GM12878 (cell line): ENCODE data around the gene MYD88. TPM values are rescaled to one million over a fixed set of nuclear protein-coding genes. Genes with fewer than 3 reads are reported as not detected.

ENCODE experiments used
- ATAC-seq: fragments of 200-7000 bp; cut with Tn5 transposase; 3 replicates; pipeline ENCODE4 v1.9.1; 2020; ENCODE audit warnings: mild to moderate bottlenecking, moderate library complexity
- BruUV-seq: library from RNA; stranded (reverse); fragments of 400-500 nt; replicated peaks from 2 replicates; lab custom pipeline; 2021; lab: Mats Ljungman, UMichigan
- CTCF ChIA-PET: fragments of 300-600 bp; sonication (Branson Sonifier 250); formaldehyde crosslinking; extraction: SDS; loops from one replicate; lab custom pipeline; 2021; ENCODE audit warnings: inconsistent platforms; lab: Yijun Ruan, JAX
- POLR2A ChIA-PET: fragments of 350-600 bp; formaldehyde crosslinking; extraction: SDS; loops from one replicate; lab custom pipeline; 2021; ENCODE audit warnings: inconsistent platforms; lab: Charles Lee
- RAD21 ChIA-PET: fragments of 300-600 bp; sonication (Branson Sonifier 250); formaldehyde crosslinking; loops from one replicate; lab custom pipeline; 2023; ENCODE audit warnings: antibody characterized with exemption; ENCODE audit not compliant: unreplicated experiment; lab: Charles Lee
- SMC1A ChIA-PET: fragments of 300-600 bp; sonication (Branson Sonifier 250); formaldehyde crosslinking; loops from one replicate; lab custom pipeline; 2023; ENCODE audit not compliant: unreplicated experiment, uncharacterized antibody; lab: Charles Lee
- DNase-seq: peaks from one replicate; pipeline ENCODE4 v3.0.0-alpha.2; 2011; ENCODE audit warnings: low read depth, low spot score
- FAIRE-seq: peaks from 3 replicates; lab custom pipeline; 2011; peaks lifted over from hg19 to GRCh38; lab: Jason Lieb, UNC
- H2AFZ ChIP-seq: 2 replicates; pipeline ENCODE4 v1.6.0; 2011; ENCODE audit warnings: low read depth, low read length, control low read depth; ENCODE audit not compliant: control insufficient read depth
- H3K27ac ChIP-seq: 2 replicates; pipeline ENCODE4 v1.5.1; 2011; ENCODE audit warnings: control low read depth; ENCODE audit not compliant: control insufficient read depth, insufficient read depth
- H3K27me3 ChIP-seq, 2 experiments: replicated peaks in 1 of 2; 2 replicates each; pipeline versions ENCODE4 v1.6.0 to v1.6.1; 2011; ENCODE audit warnings: low read length in 1 of 2; ENCODE audit not compliant: control insufficient read depth in 2 of 2, insufficient read depth in 2 of 2
- H3K36me3 ChIP-seq, 2 experiments: 2 replicates each; pipeline ENCODE4 v1.5.1; 2011; ENCODE audit warnings: low read length in 1 of 2; ENCODE audit not compliant: control insufficient read depth in 2 of 2, insufficient read depth in 2 of 2
- H3K4me1 ChIP-seq: 2 replicates; pipeline ENCODE4 v1.6.1; 2011; ENCODE audit warnings: mild to moderate bottlenecking, low read length, moderate library complexity, mixed read lengths; ENCODE audit not compliant: control insufficient read depth, insufficient read depth
- H3K4me2 ChIP-seq: 2 replicates; pipeline ENCODE4 v1.6.0; 2011; ENCODE audit warnings: control low read depth; ENCODE audit not compliant: control insufficient read depth, insufficient read depth
- H3K4me3 ChIP-seq: fragments of 200-600 bp; sonication (generic); 2 replicates; pipeline ENCODE4 v1.5.1; 2016
- H3K79me2 ChIP-seq: 2 replicates; pipeline ENCODE4 v1.6.0; 2011; ENCODE audit warnings: low read length; ENCODE audit not compliant: control insufficient read depth, insufficient read depth
- H3K9ac ChIP-seq: 2 replicates; pipeline ENCODE4 v1.8.0; 2011; ENCODE audit warnings: low read length, control low read depth, mixed read lengths; ENCODE audit not compliant: control insufficient read depth, insufficient read depth
- H3K9me3 ChIP-seq: replicated peaks from 3 replicates; pipeline ENCODE4 v1.5.1; 2011; ENCODE audit warnings: mild to moderate bottlenecking, low read length; ENCODE audit not compliant: control insufficient read depth, insufficient read depth
- H4K20me1 ChIP-seq: 2 replicates; pipeline ENCODE4 v1.6.0; 2011; ENCODE audit not compliant: control insufficient read depth, insufficient read depth
- ATF3 ChIP-seq: IDR thresholded peaks from 2 replicates; pipeline ENCODE4 v1.6.1; 2011; ENCODE audit warnings: low read depth, mild to moderate bottlenecking, low read length, moderate library complexity, borderline replicate concordance; ENCODE audit errors: extremely low read depth
- CUX1 ChIP-seq: IDR thresholded peaks from 2 replicates; pipeline ENCODE4 v1.6.1; 2012; ENCODE audit warnings: improper control_type of control experiment, low read depth, low read length; ENCODE audit not compliant: insufficient replicate concordance
- EZH2 ChIP-seq: IDR thresholded peaks from 2 replicates; pipeline ENCODE4 v1.6.1; 2012; ENCODE audit warnings: low read depth, mild to moderate bottlenecking, control low read depth, inconsistent platforms, low read length, borderline replicate concordance; ENCODE audit not compliant: control insufficient read depth
- HDAC2 ChIP-seq: fragments of 200-600 bp; sonication (generic); IDR thresholded peaks from 2 replicates; pipeline ENCODE4 v1.6.1; 2017
- HDAC6 ChIP-seq: fragments of 200-600 bp; sonication (generic); IDR thresholded peaks from one replicate; pipeline ENCODE4 v1.8.0; 2017; ENCODE audit warnings: antibody characterized with exemption; ENCODE audit not compliant: unreplicated experiment
- IRF4 ChIP-seq: IDR thresholded peaks from 2 replicates; pipeline ENCODE4 v1.6.1; 2011; ENCODE audit warnings: low read depth, low read length
- MEF2A ChIP-seq: IDR thresholded peaks from 2 replicates; pipeline ENCODE4 v1.6.1; 2011; ENCODE audit warnings: low read depth, mild to moderate bottlenecking, low read length, moderate library complexity; ENCODE audit not compliant: insufficient read depth
- NFXL1 ChIP-seq: fragments of 450-650 bp; IDR thresholded peaks from 2 replicates; pipeline ENCODE4 v1.6.1; 2017; ENCODE audit warnings: antibody characterized with exemption, mild to moderate bottlenecking, borderline replicate concordance
- WGBS: methylation state at CpG from one replicate; pipeline ENCODE4 v1.1.6; 2016; ENCODE audit warnings: low lambda C conversion rate; ENCODE audit not compliant: insufficient replicate concordance, insufficient coverage; ENCODE audit errors: missing lambda C conversion rate; 5-methylcytosine and 5-hydroxymethylcytosine counted together
- in situ Hi-C: fragments of 300-500 bp; cut with MboI; formaldehyde crosslinking; loops from 9 replicates; pipeline ENCODE4 v1.14.3; 2018; ENCODE audit warnings: mixed read lengths
- intact Hi-C: fragments of 100-400 bp; cut with micrococcal nuclease; formaldehyde crosslinking; loops from one replicate; pipeline ENCODE4 v1.14.2; 2022; ENCODE audit not compliant: unreplicated experiment
- polyA plus RNA-seq, 11 experiments: library from polyadenylated mRNA; depleted of rRNA in 4 of 11; unstranded in 6 of 11; stranded (reverse) in 5 of 11; fragments of >200 nt; fragmentation: Nextera tagmentation in 4 of 11; fragmentation: Illumina TruSeq in 1 of 11; extraction: Ambion mirVana in 4 of 11; extraction: Trizol in 1 of 11; gene quantifications; 1 replicate in 1 of 11; 2 replicates in 10 of 11; pipeline versions ENCODE4 v1.2.1 to v1.2.3, GENCODE V29; 2011 to 2016; ENCODE audit warnings: inconsistent platforms in 2 of 11, missing spikeins in 2 of 11, low read depth in 1 of 11
- total RNA-seq, 4 experiments: library from RNA; depleted of rRNA in 3 of 4; stranded (reverse); fragments of >200 nt in 3 of 4; fragmentation: Illumina TruSeq in 1 of 4; extraction: Trizol in 1 of 4; gene quantifications; 2 replicates each; pipeline versions ENCODE4 v1.2.1 to v1.2.3, GENCODE V29; 2013 to 2021
- TF ChIP-seq, protein P1 (sequence below): fragments of 450-650 bp; IDR thresholded peaks from 2 replicates; pipeline ENCODE4 v1.6.1; 2017; ENCODE audit warnings: mild to moderate bottlenecking, moderate library complexity
- TF ChIP-seq, protein P2 (sequence below): fragments of 450-650 bp; IDR thresholded peaks from 2 replicates; pipeline ENCODE4 v1.6.1; 2016; ENCODE audit warnings: mild to moderate bottlenecking

Gene MYD88
- total and polyA plus RNA-seq, 10 of the 15 experiments (the other 5 are each of a cell fraction or from before 2014, with no cell fraction given) = 5.5 to 84.8 (median 67.5) TPM

- Histone ChIP-seq H3K27ac (no peak overlapping the region), H3K9ac (no peak overlapping the region), H3K4me2 (no peak overlapping the region), H4K20me1 (no peaks in the 10 kb centered on the region), H3K4me3 (no peak overlapping the region), H3K79me2 (no peaks in the 10 kb centered on the region), H3K4me1 (peaks cover 2% of the 10 kb centered on the region; the same call in 1 of the 2 replicates), H3K9me3 (no peaks in the 10 kb centered on the region), H3K27me3 (no peaks in the 10 kb centered on the region), H2AFZ (no peak overlapping the region), H3K36me3 (peaks cover 11 to 19% of the 10 kb centered on the region in 2 experiments; a peak in 3 of 4 replicates)
- ATAC-seq = no peak
- in situ Hi-C loops (no loop called here), intact Hi-C loops (no loop called here)
- no peak for DNase-seq
- ChIA-PET CTCF (interaction anchor here (1.1 to 5.7 kb wide), 3 partner anchors 10 to 178 kb away, joined by 4 to 42 read pairs (median 7); no protein-coding TSS in a partner anchor), POLR2A (interaction anchor here (0.6 kb wide), 1 partner anchor 119 kb away, joined by 7 read pairs; no protein-coding TSS in a partner anchor), RAD21 (interaction anchor here (1.4 to 1.5 kb wide), 2 partner anchors 161 to 226 kb away, joined by 3 to 4 read pairs; partner anchors contain the start of genes SLC22A14 and XYLB), SMC1A (interaction anchor here (1.0 kb wide), 1 partner anchor 10 kb away, joined by 4 read pairs; no protein-coding TSS in a partner anchor)
- FAIRE-seq = no peak
- no TSS peak for BruUV-seq
- WGBS = 81% methylated on average over 11 of the region's 11 CpGs
- TF ChIP-seq CUX1 (no peak), EZH2 (no peak), HDAC6 (no peak), MEF2A (no peak), ATF3 (no peak), IRF4 (no peak), HDAC2 (no peak), NFXL1 (no peak)
- TF ChIP-seq, protein P1, sequence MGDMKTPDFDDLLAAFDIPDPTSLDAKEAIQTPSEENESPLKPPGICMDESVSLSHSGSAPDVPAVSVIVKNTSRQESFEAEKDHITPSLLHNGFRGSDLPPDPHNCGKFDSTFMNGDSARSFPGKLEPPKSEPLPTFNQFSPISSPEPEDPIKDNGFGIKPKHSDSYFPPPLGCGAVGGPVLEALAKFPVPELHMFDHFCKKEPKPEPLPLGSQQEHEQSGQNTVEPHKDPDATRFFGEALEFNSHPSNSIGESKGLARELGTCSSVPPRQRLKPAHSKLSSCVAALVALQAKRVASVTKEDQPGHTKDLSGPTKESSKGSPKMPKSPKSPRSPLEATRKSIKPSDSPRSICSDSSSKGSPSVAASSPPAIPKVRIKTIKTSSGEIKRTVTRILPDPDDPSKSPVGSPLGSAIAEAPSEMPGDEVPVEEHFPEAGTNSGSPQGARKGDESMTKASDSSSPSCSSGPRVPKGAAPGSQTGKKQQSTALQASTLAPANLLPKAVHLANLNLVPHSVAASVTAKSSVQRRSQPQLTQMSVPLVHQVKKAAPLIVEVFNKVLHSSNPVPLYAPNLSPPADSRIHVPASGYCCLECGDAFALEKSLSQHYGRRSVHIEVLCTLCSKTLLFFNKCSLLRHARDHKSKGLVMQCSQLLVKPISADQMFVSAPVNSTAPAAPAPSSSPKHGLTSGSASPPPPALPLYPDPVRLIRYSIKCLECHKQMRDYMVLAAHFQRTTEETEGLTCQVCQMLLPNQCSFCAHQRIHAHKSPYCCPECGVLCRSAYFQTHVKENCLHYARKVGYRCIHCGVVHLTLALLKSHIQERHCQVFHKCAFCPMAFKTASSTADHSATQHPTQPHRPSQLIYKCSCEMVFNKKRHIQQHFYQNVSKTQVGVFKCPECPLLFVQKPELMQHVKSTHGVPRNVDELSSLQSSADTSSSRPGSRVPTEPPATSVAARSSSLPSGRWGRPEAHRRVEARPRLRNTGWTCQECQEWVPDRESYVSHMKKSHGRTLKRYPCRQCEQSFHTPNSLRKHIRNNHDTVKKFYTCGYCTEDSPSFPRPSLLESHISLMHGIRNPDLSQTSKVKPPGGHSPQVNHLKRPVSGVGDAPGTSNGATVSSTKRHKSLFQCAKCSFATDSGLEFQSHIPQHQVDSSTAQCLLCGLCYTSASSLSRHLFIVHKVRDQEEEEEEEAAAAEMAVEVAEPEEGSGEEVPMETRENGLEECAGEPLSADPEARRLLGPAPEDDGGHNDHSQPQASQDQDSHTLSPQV = no peak
- TF ChIP-seq, protein P2, sequence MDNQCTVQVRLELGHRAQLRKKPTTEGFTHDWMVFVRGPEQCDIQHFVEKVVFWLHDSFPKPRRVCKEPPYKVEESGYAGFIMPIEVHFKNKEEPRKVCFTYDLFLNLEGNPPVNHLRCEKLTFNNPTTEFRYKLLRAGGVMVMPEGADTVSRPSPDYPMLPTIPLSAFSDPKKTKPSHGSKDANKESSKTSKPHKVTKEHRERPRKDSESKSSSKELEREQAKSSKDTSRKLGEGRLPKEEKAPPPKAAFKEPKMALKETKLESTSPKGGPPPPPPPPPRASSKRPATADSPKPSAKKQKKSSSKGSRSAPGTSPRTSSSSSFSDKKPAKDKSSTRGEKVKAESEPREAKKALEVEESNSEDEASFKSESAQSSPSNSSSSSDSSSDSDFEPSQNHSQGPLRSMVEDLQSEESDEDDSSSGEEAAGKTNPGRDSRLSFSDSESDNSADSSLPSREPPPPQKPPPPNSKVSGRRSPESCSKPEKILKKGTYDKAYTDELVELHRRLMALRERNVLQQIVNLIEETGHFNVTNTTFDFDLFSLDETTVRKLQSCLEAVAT = no peak
These were observed 17.6 kb upstream of the MYD88 start for GRCh38 chr3:38120693-38121450.
